ENCODE results near the gene NOS3.
"Not testable (repeated sequence)": the region's sequence is repeated elsewhere in the genome, so short reads cannot be mapped to it uniquely, and the experiment has no call there.

Gene NOS3

GRCh38 chr7:151005566-151005965 is 14.7 kb downstream of the NOS3 start:
- no peak for DNase-seq

GRCh38 chr7:151006590-151007300 is 15.9 kb downstream of the NOS3 start:
- no peak for DNase-seq

GRCh38 chr7:151007469-151007898 is 16.7 kb downstream of the NOS3 start:
- DNase-seq: no peak

GRCh38 chr7:151008143-151008510 is 17.3 kb downstream of the NOS3 start:
- no peak for DNase-seq

GRCh38 chr7:151008511-151009323 is 17.9 kb downstream of the NOS3 start:
- DNase-seq: peak; percentile 74

- DNase-seq: no peak
Measured at GRCh38 chr7:151009327-151010036, 18.7 kb downstream of the NOS3 start.

- DNase-seq: no peak
Measured at GRCh38 chr7:151010037-151010306, 19.2 kb downstream of the NOS3 start.

GRCh38 chr7:151010307-151011096 is 19.7 kb downstream of the NOS3 start:
- peak; percentile 49 for DNase-seq

GRCh38 chr7:151011097-151011409 is 20.2 kb downstream of the NOS3 start:
- DNase-seq: no peak

- not testable (repeated sequence) for DNase-seq
Measured at GRCh38 chr7:151011616-151012015, 20.8 kb downstream of the NOS3 start.

- no peak for DNase-seq
Measured at GRCh38 chr7:151012031-151012692, 21.3 kb downstream of the NOS3 start.

- peak; percentile 33 for DNase-seq
Measured at GRCh38 chr7:151012911-151013347, 22.1 kb downstream of the NOS3 start.

- DNase-seq: no peak
Measured at GRCh38 chr7:151013356-151013732, 22.5 kb downstream of the NOS3 start.

GRCh38 chr7:151013733-151014497 is 23.1 kb downstream of the NOS3 start:
- peak; percentile 97 for DNase-seq

- peak; percentile 25 for DNase-seq
Measured at GRCh38 chr7:151014950-151015349, 24.1 kb downstream of the NOS3 start.

GRCh38 chr7:151015967-151016366 is 25.1 kb downstream of the NOS3 start:
- DNase-seq: no peak

GRCh38 chr7:151016505-151016904 is 25.7 kb downstream of the NOS3 start:
- no peak for DNase-seq

GRCh38 chr7:151016942-151017341 is 26.1 kb downstream of the NOS3 start:
- DNase-seq: no peak

- DNase-seq: no peak
Measured at GRCh38 chr7:151017370-151017952, 26.6 kb downstream of the NOS3 start.

GRCh38 chr7:151017953-151018420 is 27.2 kb downstream of the NOS3 start:
- DNase-seq: peak; percentile 76

GRCh38 chr7:151018421-151019129 is 27.8 kb downstream of the NOS3 start:
- peak; percentile 32 for DNase-seq
